Fibroblast of pulmonary artery (primary cell): ENCODE measurements around the gene CACNB4.

ENCODE experiments used
- DNase-seq: peaks from one replicate; pipeline ENCODE4 v3.0.0-alpha.2; 2010; ENCODE audit warnings: low read depth
- H3K4me3 ChIP-seq: replicated peaks from 2 replicates; pipeline ENCODE4 v1.5.1; 2011; ENCODE audit warnings: low read depth, mild to moderate bottlenecking, control low read depth, low read length, moderate library complexity
- CTCF ChIP-seq: IDR thresholded peaks from 2 replicates; pipeline ENCODE4 v1.5.1; 2011; ENCODE audit warnings: mild to moderate bottlenecking, control low read depth, low read length, inconsistent platforms; ENCODE audit errors: missing control alignments

The CACNB4 gene

GRCh38 chr2:152046940-152047339, 51.9 kb downstream of the CACNB4 start:
- no peak for DNase-seq
- H3K4me3 ChIP-seq: no peak overlapping the region
- TF ChIP-seq CTCF: no peak

- no peak for DNase-seq
- TF ChIP-seq CTCF: no peak
- H3K4me3 ChIP-seq: no peak overlapping the region
These were observed 55.9 kb downstream of the CACNB4 start for GRCh38 chr2:152042636-152043615.

GRCh38 chr2:152038441-152038958, 60.3 kb downstream of the CACNB4 start:
- no peak for TF ChIP-seq CTCF
- no peak overlapping the region for H3K4me3 ChIP-seq
- no peak for DNase-seq

- no peak overlapping the region for H3K4me3 ChIP-seq
- no peak for TF ChIP-seq CTCF
- DNase-seq: no peak
These were observed 61.0 kb downstream of the CACNB4 start for GRCh38 chr2:152037743-152038435.

- peak; percentile 88 for TF ChIP-seq CTCF
- DNase-seq: peak; percentile 83
- H3K4me3 ChIP-seq: no peak overlapping the region
These were observed 62.0 kb downstream of the CACNB4 start for GRCh38 chr2:152036611-152037469.

GRCh38 chr2:152034257-152034801, 64.5 kb downstream of the CACNB4 start:
- no peak for TF ChIP-seq CTCF
- DNase-seq: no peak
- H3K4me3 ChIP-seq: no peak overlapping the region
